Naive thymus-derived CD8-positive, alpha-beta T cell (primary cell): ENCODE data around the gene TET3. TPM values are rescaled to one million over a fixed set of nuclear protein-coding genes. Genes with fewer than 3 reads are reported as not detected.
"Not testable (repeated sequence)": the region's sequence is repeated elsewhere in the genome, so short reads cannot be mapped to it uniquely, and the experiment has no call there.

Source experiments
- ATAC-seq, 2 donors: fragments of 150-1000 bp; cut with Tn5 transposase in 1 of 2; sonication (Bioruptor Pico), chemical (Tn5 transposase) in 1 of 2; 1 replicate in 1 of 2; 2 replicates in 1 of 2; pipeline ENCODE4 v1.10.0; 2021; ENCODE audit warnings: mild to moderate bottlenecking in 2 of 2, moderate library complexity in 2 of 2
- POLR2A ChIA-PET: fragments of 350-600 bp; sonication (Branson Sonifier 250); formaldehyde crosslinking; loops from one replicate; lab custom pipeline; 2021; ENCODE audit warnings: antibody characterized with exemption; lab: Charles Lee
- DNase-seq, 10 donors: peaks; one replicate each; pipeline versions ENCODE4 v3.0.0 to v3.0.0-alpha.2; 2020 to 2022
- H3K27ac Mint-ChIP-seq, 10 donors: one replicate each; pipeline ENCODE4 v1.8.0; 2020 to 2022; ENCODE audit warnings: mild to moderate bottlenecking in 10 of 10, mixed read lengths in 10 of 10, moderate library complexity in 4 of 10, inconsistent platforms in 1 of 10
- H3K27me3 Mint-ChIP-seq, 5 donors: one replicate each; pipeline ENCODE4 v1.8.0; 2021 to 2022; ENCODE audit warnings: mixed read lengths in 5 of 5
- H3K36me3 Mint-ChIP-seq, 3 donors: one replicate each; pipeline ENCODE4 v1.8.0; 2020 to 2022; ENCODE audit warnings: mixed read lengths in 3 of 3, mild to moderate bottlenecking in 2 of 3, inconsistent platforms in 1 of 3
- H3K4me1 Mint-ChIP-seq, 4 donors: one replicate each; pipeline ENCODE4 v1.8.0; 2021 to 2022; ENCODE audit warnings: mixed read lengths in 4 of 4
- H3K4me3 Mint-ChIP-seq, 10 donors: one replicate each; pipeline ENCODE4 v1.8.0; 2020 to 2022; ENCODE audit warnings: mild to moderate bottlenecking in 10 of 10, mixed read lengths in 10 of 10, moderate library complexity in 6 of 10, inconsistent platforms in 1 of 10
- H3K9me3 Mint-ChIP-seq, 9 donors: one replicate each; pipeline ENCODE4 v1.8.0; 2020 to 2022; ENCODE audit warnings: mixed read lengths in 9 of 9, mild to moderate bottlenecking in 3 of 9, inconsistent platforms in 1 of 9, moderate library complexity in 1 of 9
- polyA plus RNA-seq, 3 donors: library from polyadenylated mRNA; unstranded; fragments of 300-500 nt; fragmentation: Illumina TruSeq; gene quantifications; one replicate each; pipeline ENCODE4 v1.2.3, GENCODE V29; 2021
- total RNA-seq, 8 experiments: library from RNA in 2 of 8; stranded (reverse) in 2 of 8; gene quantifications; one replicate each; pipeline ENCODE4 v1.2.3 and lab custom pipeline; 2021 to 2026

Gene TET3
- total RNA-seq (10 to 100 TPM; 30.1 to 30.5 TPM), polyA plus RNA-seq (1 to 10 TPM in 1 of 3 donors, under 1 TPM in 2; 0.46 to 1.0 (median 0.61) TPM), total RNA-seq (lab: John Stamatoyannopoulos, UW) (61.5 to 83.5 (median 72.0) reads per million in 6 experiments)

DNA sequence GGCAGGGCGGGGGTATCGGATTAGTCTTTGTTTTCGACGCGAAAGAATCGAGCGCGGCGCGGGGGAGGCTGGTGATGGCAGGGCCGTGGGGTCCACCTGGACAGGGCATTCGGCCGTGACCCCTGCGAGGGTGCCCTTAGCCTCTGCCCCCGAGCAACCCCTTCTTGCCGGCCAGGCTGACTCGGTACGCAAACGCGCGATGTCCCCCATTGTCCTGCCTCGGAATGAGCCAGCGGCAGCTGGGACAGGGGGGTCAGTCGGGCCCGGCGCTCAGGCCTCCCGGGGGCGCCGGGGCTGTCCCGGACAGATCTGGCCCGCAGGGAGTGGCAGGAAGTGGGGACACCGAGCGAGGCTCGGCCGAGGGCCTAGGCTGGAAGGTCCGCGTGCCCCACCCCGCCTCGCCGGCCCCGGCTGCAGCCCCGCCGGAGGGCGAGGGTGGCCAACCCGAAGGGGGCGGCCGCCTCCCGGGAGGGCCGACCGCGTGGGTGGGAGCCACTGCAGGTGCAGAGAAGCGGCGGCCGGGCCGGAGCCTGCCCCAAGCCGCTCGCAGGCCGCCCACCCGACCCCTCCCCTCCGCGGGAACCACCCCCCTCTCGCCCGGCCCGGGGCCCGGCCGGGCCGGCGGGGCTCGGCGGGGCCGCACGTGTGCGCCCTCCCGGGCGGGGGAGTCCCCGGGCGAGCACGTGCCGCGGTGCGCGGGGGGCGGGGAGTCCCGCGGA is at the start of gene TET3:
TSS of gene TET3 (plus strand) at position 708 of the 719 bp plus-strand sequence. CDS start 1,494 bp downstream, outside the sequence.
- peaks cover 50 to 85% (median 82%) of the 10 kb centered on the region in 4 donors for H3K4me1 Mint-ChIP-seq
- H3K9me3 Mint-ChIP-seq = no peaks in the 10 kb centered on the region
- H3K27ac Mint-ChIP-seq = peak within 1 kb of the TSS; percentile 90 to 96 (median 94)
- peak within 1 kb of the TSS; percentile 80 to 91 (median 88) for H3K4me3 Mint-ChIP-seq
- DNase-seq (peak in 6 of 10 donors; percentile 27 to 72 (median 67)), ATAC-seq (peak; percentile 54 to 65)
- peaks cover 0 to 10% (median 2%) of the 10 kb centered on the region in 3 donors for H3K36me3 Mint-ChIP-seq
- no peaks in the 10 kb centered on the region for H3K27me3 Mint-ChIP-seq
- POLR2A ChIA-PET = interaction anchor here (0.9 to 4.0 kb wide), 7 partner anchors 12 to 195 kb away, joined by 3 to 23 read pairs (median 7); partner anchors contain the start of gene DGUOK

DNA sequence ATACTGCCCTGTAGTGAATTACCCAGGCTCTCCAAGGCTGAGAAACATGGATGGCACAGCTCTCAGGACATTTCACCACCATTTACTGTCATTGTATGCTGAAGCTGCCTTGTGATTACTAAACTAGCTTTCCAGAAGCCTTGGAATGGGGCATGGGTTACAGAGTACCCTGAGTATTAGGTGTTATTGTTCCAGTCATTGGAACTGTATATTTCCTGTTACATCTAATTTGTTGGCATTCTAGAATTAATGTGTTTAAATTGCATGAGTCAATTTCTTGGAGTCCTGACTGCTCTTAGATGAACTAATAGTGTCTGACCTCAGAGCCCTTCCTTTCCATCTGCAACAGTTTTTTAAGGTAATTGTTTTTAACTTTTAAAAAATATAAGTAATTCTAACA is 49.1 kb upstream of the TET3 start:
- Mint-ChIP-seq H3K4me3 (no peak overlapping the region), H3K27ac (peak overlapping the region in 3 of 10 donors; percentile 13 to 88 (median 71)), H3K4me1 (peaks cover 39 to 92% (median 86%) of the 10 kb centered on the region in 4 donors), H3K36me3 (peaks cover 0 to 70% (median 6%) of the 10 kb centered on the region in 3 donors), H3K27me3 (no peaks in the 10 kb centered on the region), H3K9me3 (no peaks in the 10 kb centered on the region)
- no peak for ATAC-seq
- no peak for DNase-seq
- POLR2A ChIA-PET = no interaction called here

GRCh38 chr2:73937103-73937885 is 47.4 kb upstream of the TET3 start:
- Mint-ChIP-seq H3K4me3 (peak overlapping the region in 2 of 10 donors; percentile 10 to 15), H3K27ac (peak overlapping the region in 8 of 10 donors; percentile 17 to 77 (median 54)), H3K27me3 (no peaks in the 10 kb centered on the region), H3K4me1 (peaks cover 32 to 85% (median 83%) of the 10 kb centered on the region in 4 donors), H3K36me3 (peaks cover 0 to 68% (median 6%) of the 10 kb centered on the region in 3 donors), H3K9me3 (no peaks in the 10 kb centered on the region)
- ATAC-seq = no peak
- DNase-seq = no peak
- POLR2A ChIA-PET = interaction anchor here (0.6 to 1.0 kb wide), 5 partner anchors 10 to 530 kb away, joined by 3 to 6 read pairs (median 3); no protein-coding TSS in a partner anchor

DNA sequence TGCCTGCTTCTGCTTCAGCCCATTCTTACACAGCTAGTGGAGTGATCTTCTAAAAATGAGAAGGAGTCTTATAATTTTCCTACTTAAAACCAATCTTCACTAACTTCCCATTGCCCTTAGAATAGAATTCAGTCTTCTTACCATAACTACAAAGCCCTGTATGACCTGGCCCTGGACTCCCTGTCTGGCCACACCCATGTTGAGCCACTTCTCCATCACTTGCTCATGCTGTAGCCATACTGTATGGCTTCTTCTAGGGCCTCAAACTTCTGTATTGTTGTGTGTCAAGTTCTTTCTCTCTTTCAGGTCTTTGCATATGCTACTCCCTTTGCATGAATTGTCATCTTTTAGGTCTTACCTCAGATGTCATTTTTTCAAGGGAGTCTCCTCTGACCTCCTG is 46.8 kb upstream of the TET3 start:
- Mint-ChIP-seq H3K27ac (peak overlapping the region in 6 of 10 donors; percentile 25 to 61 (median 46)), H3K9me3 (no peaks in the 10 kb centered on the region), H3K4me1 (peaks cover 31 to 83% (median 82%) of the 10 kb centered on the region in 4 donors), H3K36me3 (peaks cover 0 to 67% (median 6%) of the 10 kb centered on the region in 3 donors), H3K27me3 (no peaks in the 10 kb centered on the region), H3K4me3 (no peak overlapping the region)
- ATAC-seq (no peak), DNase-seq (no peak)
- POLR2A ChIA-PET = interaction anchor here (0.8 to 1.0 kb wide), 2 partner anchors 13 to 101 kb away, joined by 3 to 4 read pairs; no protein-coding TSS in a partner anchor

GRCh38 chr2:73938718-73939352 is 45.9 kb upstream of the TET3 start:
- POLR2A ChIA-PET = interaction anchor here (0.5 to 1.5 kb wide), 8 partner anchors 12 to 181 kb away, joined by 3 to 5 read pairs (median 4); partner anchors contain the start of genes DGUOK and TET3
- ATAC-seq (peak; percentile 60 to 76), DNase-seq (peak in 3 of 10 donors; percentile 12 to 45 (median 33))
- H3K4me3 Mint-ChIP-seq = peak overlapping the region in 2 of 10 donors; percentile 11 to 36
- no peaks in the 10 kb centered on the region for H3K9me3 Mint-ChIP-seq
- peak overlapping the region in 7 of 10 donors; percentile 25 to 79 (median 53) for H3K27ac Mint-ChIP-seq
- H3K27me3 Mint-ChIP-seq = no peaks in the 10 kb centered on the region
- peaks cover 0 to 65% (median 2%) of the 10 kb centered on the region in 3 donors for H3K36me3 Mint-ChIP-seq
- H3K4me1 Mint-ChIP-seq = peaks cover 28 to 78% (median 76%) of the 10 kb centered on the region in 4 donors

GRCh38 chr2:73939419-73939818 is 45.3 kb upstream of the TET3 start:
- Mint-ChIP-seq H3K27me3 (no peaks in the 10 kb centered on the region), H3K27ac (peak overlapping the region in 8 of 10 donors; percentile 33 to 80 (median 56)), H3K36me3 (peaks cover 0 to 63% (median 4%) of the 10 kb centered on the region in 3 donors), H3K9me3 (no peaks in the 10 kb centered on the region), H3K4me3 (peak overlapping the region in 8 of 10 donors; percentile 11 to 59 (median 38)), H3K4me1 (peaks cover 29 to 81% (median 75%) of the 10 kb centered on the region in 4 donors)
- ATAC-seq (peak; percentile 89), DNase-seq (peak in 8 of 10 donors; percentile 12 to 69 (median 42))
- POLR2A ChIA-PET = interaction anchor here (0.8 to 1.5 kb wide), 5 partner anchors 12 to 181 kb away, joined by 4 to 5 read pairs (median 4); partner anchors contain the start of genes DGUOK and TET3

GRCh38 chr2:73940066-73940465 is 44.6 kb upstream of the TET3 start:
- Mint-ChIP-seq H3K4me1 (peaks cover 33 to 87% (median 79%) of the 10 kb centered on the region in 4 donors), H3K27ac (peak overlapping the region in 3 of 10 donors; percentile 33 to 80 (median 49)), H3K4me3 (peak overlapping the region in 2 of 10 donors; percentile 42 to 59), H3K36me3 (peaks cover 0 to 63% (median 5%) of the 10 kb centered on the region in 3 donors)
- not testable (repeated sequence) for ATAC-seq, H3K27me3 Mint-ChIP-seq, H3K9me3 Mint-ChIP-seq, DNase-seq
- POLR2A ChIA-PET = interaction anchor here (0.7 kb wide), 1 partner anchor 54 kb away, joined by 4 read pairs; no protein-coding TSS in a partner anchor

DNA sequence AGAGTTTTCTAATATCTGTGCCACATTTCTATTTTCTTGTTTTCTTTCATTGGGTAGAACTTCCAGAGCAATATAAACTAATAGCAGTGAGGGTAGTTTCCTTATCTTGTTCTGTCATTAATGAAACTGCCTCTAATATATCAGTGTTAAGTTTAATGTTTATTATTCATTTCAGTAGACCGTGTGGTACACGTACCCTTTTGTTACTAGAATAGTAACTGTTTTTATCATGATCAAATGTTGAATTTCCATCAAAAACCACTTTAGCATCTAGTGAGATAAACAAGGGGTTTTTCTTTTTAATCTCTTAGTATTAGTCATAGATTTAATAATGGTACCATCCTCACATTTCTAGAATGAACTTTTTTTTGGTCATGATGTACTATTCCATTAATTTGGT is 42.0 kb upstream of the TET3 start:
- POLR2A ChIA-PET = interaction anchor here (0.7 kb wide), 1 partner anchor 210 kb away, joined by 6 read pairs; no protein-coding TSS in a partner anchor
- H3K4me3 Mint-ChIP-seq = no peak overlapping the region
- no peaks in the 10 kb centered on the region for H3K27me3 Mint-ChIP-seq
- DNase-seq (no peak), ATAC-seq (no peak)
- H3K36me3 Mint-ChIP-seq = peaks cover 0 to 63% (median 9%) of the 10 kb centered on the region in 3 donors
- peak overlapping the region in 3 of 10 donors; percentile 9 to 66 (median 37) for H3K27ac Mint-ChIP-seq
- peaks cover 28 to 84% (median 82%) of the 10 kb centered on the region in 4 donors for H3K4me1 Mint-ChIP-seq
- H3K9me3 Mint-ChIP-seq = no peaks in the 10 kb centered on the region

GRCh38 chr2:73944714-73945113 is 40.0 kb upstream of the TET3 start:
- POLR2A ChIA-PET = no interaction called here

DNA sequence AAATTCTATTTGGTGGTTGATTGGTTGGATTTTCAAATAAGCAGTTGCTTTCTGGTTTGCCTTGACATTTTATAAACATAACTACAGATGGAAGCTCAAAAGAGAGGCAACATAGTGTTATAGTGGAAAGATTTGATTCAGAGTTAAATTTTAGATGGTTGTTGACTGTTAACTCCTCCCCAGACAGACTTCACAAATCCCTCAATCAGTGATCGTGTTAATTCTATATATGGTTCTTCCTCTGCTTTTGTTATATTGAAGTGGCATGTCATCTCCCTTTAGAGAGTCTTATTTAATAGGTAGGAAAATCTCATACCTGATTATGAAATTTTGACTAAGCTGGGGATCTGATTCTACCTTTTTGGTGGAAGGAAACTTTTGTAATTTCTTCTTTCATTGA is 38.5 kb upstream of the TET3 start:
- peaks cover 35 to 84% (median 83%) of the 10 kb centered on the region in 4 donors for H3K4me1 Mint-ChIP-seq
- ATAC-seq = peak; percentile 51 to 68

More at GRCh38 chr2:73944714-73945113, 40.0 kb upstream of the TET3 start:
- Mint-ChIP-seq H3K4me3 (no peak overlapping the region), H3K27ac (peak overlapping the region in 9 of 10 donors; percentile 23 to 81 (median 61)), H3K9me3 (no peaks in the 10 kb centered on the region), H3K36me3 (peaks cover 0 to 66% (median 11%) of the 10 kb centered on the region in 3 donors), H3K27me3 (no peaks in the 10 kb centered on the region), H3K4me1 (peaks cover 27 to 84% (median 83%) of the 10 kb centered on the region in 4 donors)
- no peak for DNase-seq
- no peak for ATAC-seq

GRCh38 chr2:73946666-73947065 is 38.0 kb upstream of the TET3 start:
- DNase-seq (no peak), ATAC-seq (peak in 1 of 2 donors; percentile 21)
- Mint-ChIP-seq H3K4me1 (peaks cover 35 to 85% (median 84%) of the 10 kb centered on the region in 4 donors), H3K36me3 (peaks cover 7 to 72% (median 23%) of the 10 kb centered on the region in 3 donors), H3K27ac (peak overlapping the region; percentile 61 to 91 (median 82)), H3K27me3 (no peaks in the 10 kb centered on the region), H3K9me3 (no peaks in the 10 kb centered on the region), H3K4me3 (peak overlapping the region in 4 of 10 donors; percentile 30 to 60 (median 36))
- POLR2A ChIA-PET = interaction anchor here (0.7 kb wide), 1 partner anchor 15 kb away, joined by 3 read pairs; no protein-coding TSS in a partner anchor

More for the DNA sequence above, 38.5 kb upstream of the TET3 start:
- H3K27ac Mint-ChIP-seq = peak overlapping the region; percentile 61 to 91 (median 82)
- DNase-seq = peak in 1 of 10 donors; percentile 15
- H3K4me3 Mint-ChIP-seq = peak overlapping the region in 7 of 10 donors; percentile 12 to 37 (median 30)
- POLR2A ChIA-PET = interaction anchor here (0.7 kb wide), 1 partner anchor 15 kb away, joined by 3 read pairs; no protein-coding TSS in a partner anchor
- peaks cover 3 to 70% (median 18%) of the 10 kb centered on the region in 3 donors for H3K36me3 Mint-ChIP-seq
- H3K27me3 Mint-ChIP-seq = no peaks in the 10 kb centered on the region
- H3K9me3 Mint-ChIP-seq = no peaks in the 10 kb centered on the region
